ENCODE measurements around the gene LRRC53. TPM values are rescaled to one million over a fixed set of nuclear protein-coding genes. Genes with fewer than 3 reads are reported as not detected.

The LRRC53 gene
- total RNA-seq, 1 experiment from 2014 or later, result not detected

DNA sequence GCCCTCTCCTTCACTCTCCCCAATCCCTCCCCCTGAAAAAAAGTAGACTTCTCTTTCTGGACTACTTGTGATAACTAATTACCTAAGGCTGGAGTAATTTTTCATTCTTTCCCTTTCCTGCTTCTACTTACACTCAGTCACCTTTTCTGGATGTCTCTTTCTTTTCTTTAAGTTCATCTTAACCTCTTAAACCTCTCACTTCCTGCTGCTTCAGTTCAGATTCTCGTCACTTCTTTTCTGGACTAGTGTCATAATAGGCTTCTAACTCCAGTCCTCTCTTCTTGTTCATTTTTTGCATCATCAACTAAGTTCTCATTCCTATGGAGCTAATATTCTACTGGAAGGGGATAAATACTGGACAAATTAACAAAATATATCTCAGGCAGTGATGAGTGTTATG, 75.4 kb downstream of the LRRC53 start:
- DNase-seq (ENCODE audit: low read depth in 1 of 2, low spot score in 2 of 2), result no peak
- H3K4me1 ChIP-seq (replicated peaks), result no peaks in the 10 kb centered on the region
- no peaks in the 10 kb centered on the region for H3K36me3 ChIP-seq
- H3K27ac ChIP-seq, result no peak overlapping the region
- no peaks in the 10 kb centered on the region for H3K9me3 ChIP-seq (replicated peaks)
- no peak overlapping the region for H3K4me3 ChIP-seq
- no peaks in the 10 kb centered on the region for H3K27me3 ChIP-seq (replicated peaks)

DNA sequence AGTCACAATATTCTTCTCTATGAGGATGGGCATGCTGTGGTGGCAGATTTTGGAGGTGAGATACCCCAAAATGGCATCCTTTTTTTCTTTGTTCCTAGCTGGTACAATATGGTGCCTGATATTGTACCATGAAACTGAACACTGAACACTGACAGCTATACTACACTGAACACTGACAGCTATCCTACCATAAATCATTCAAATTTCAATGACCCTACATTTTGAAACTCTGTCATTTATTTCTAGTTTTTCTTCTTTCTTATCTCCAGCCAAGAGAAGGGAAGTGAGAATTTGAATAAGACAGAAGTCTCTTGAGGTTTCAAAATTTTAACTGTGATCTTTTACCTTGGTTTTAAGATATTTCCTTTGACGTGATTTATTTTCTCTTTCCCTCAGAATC, 76.3 kb downstream of the LRRC53 start:
- no peak overlapping the region for H3K27ac ChIP-seq
- H3K9me3 ChIP-seq (replicated peaks), result no peaks in the 10 kb centered on the region
- no peaks in the 10 kb centered on the region for H3K27me3 ChIP-seq (replicated peaks)
- H3K4me1 ChIP-seq (replicated peaks), result no peaks in the 10 kb centered on the region
- no peak overlapping the region for H3K4me3 ChIP-seq
- no peak for DNase-seq (ENCODE audit: low read depth in 1 of 2, low spot score in 2 of 2)
- no peaks in the 10 kb centered on the region for H3K36me3 ChIP-seq

- Histone ChIP-seq H3K27me3 (replicated peaks) (0 out of 2 replicates have a peak, but pooled peaks cover 2% of the 10 kb centered on the region), H3K36me3 (no peaks in the 10 kb centered on the region), H3K9me3 (replicated peaks) (no peaks in the 10 kb centered on the region), H3K4me1 (replicated peaks) (no peaks in the 10 kb centered on the region), H3K27ac (no peak overlapping the region), H3K4me3 (no peak overlapping the region)
- no peak for DNase-seq (ENCODE audit: low read depth in 1 of 2, low spot score in 2 of 2)
These were observed 78.1 kb downstream of the LRRC53 start for GRCh38 chr1:74434321-74434720.

DNA sequence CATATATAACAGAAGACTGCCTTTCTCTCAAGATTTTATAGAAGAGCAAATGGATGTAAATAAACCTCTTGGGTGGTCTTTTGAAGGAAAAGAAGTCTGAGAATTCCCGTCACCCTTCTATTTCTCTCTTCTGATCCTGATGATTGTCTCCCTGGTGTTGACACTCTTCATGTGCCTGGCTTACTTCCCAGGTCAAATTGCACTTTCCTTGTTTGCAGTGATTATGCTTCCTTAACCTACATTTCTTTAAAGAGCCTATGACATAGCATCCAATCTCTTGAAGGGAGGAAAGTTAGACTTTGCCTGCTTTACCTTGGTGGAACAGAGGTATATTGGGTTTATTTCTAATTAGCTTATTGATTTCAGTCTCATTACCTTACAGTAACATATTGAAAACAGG, 80.1 kb downstream of the LRRC53 start:
- no peaks in the 10 kb centered on the region for H3K4me1 ChIP-seq (replicated peaks)
- no peak for DNase-seq (ENCODE audit: low read depth in 1 of 2, low spot score in 2 of 2)
- no peak overlapping the region for H3K27ac ChIP-seq
- H3K36me3 ChIP-seq, result no peaks in the 10 kb centered on the region
- H3K27me3 ChIP-seq (replicated peaks), result 0 out of 2 replicates have a peak, but pooled peaks cover 2% of the 10 kb centered on the region
- H3K9me3 ChIP-seq (replicated peaks), result no peaks in the 10 kb centered on the region
- no peak overlapping the region for H3K4me3 ChIP-seq

DNA sequence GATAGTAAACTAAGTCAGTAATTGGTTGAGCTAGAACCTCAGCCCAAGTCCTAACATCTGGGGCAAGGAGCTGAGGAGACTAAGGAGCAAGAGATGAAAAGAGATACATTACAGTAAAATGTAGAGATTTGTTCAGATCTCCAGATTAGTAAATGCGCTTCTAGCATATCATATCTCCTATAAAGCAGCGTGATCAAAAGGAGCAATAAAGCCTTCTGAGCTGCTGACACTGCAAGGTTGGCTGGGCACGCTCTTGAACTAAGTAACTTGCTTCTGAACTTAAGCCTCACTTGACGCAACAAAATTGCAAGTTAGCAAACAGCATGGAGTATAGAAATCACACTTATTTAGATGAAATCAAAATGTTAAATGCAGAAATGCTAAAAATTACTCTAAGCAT, 80.9 kb downstream of the LRRC53 start:
- Histone ChIP-seq H3K27ac (no peak overlapping the region), H3K27me3 (replicated peaks) (0 out of 2 replicates have a peak, but pooled peaks cover 2% of the 10 kb centered on the region), H3K4me1 (replicated peaks) (no peaks in the 10 kb centered on the region), H3K4me3 (no peak overlapping the region), H3K9me3 (replicated peaks) (no peaks in the 10 kb centered on the region), H3K36me3 (no peaks in the 10 kb centered on the region)
- no peak for DNase-seq (ENCODE audit: low read depth in 1 of 2, low spot score in 2 of 2)

DNA sequence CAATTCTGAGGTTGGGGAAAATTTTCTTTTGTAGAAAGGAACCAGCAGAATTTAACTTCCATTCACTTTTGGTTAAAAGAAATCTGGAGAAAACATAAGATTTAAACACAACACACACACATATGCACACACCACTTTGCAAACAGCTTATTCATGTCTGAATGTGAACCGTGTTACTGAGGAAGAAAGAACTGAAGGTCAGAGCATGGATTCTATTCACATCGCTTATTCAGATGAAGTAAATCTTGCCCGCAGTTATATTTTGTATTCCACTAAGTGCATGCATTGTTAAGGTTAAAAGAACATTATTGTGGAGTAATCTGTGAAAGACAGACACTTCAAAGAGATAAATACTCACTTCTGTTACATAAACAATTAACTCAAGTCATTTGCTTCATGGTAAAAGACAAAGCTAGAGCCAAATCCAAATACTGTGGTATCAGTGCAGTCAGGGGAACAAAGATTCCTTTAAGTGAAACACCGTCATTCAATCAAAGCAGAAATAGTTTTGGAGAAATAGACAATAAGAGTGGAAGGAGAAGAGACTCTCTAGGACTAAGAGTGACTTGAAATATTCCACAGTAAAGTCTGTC, 82.0 kb downstream of the LRRC53 start:
- no peaks in the 10 kb centered on the region for H3K9me3 ChIP-seq (replicated peaks)
- H3K4me1 ChIP-seq (replicated peaks), result no peaks in the 10 kb centered on the region
- H3K27me3 ChIP-seq (replicated peaks), result 0 out of 2 replicates have a peak, but pooled peaks cover 2% of the 10 kb centered on the region
- no peak overlapping the region for H3K4me3 ChIP-seq
- no peaks in the 10 kb centered on the region for H3K36me3 ChIP-seq
- DNase-seq (ENCODE audit: low read depth in 1 of 2, low spot score in 2 of 2), result no peak
- no peak overlapping the region for H3K27ac ChIP-seq

DNA sequence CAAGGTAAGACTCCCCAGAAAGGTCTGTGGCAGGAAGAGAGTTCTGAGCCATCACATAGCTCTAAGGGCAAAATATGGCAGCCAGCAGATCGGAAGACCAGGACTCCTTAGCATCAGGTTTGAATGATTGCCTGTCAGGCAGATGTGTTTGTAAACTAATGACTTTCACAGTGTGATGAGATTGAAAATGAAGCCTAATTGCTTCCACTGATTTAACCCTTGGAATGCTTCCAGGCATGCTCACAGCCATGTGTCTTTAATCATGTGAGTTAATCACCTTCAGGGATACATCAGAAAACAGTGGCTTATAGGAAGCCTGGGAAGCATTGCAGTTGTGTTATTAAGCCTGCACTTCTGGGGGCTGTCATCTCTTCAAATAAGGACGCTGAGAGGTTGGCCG, 82.8 kb downstream of the LRRC53 start:
- Histone ChIP-seq H3K27ac (no peak overlapping the region), H3K36me3 (no peaks in the 10 kb centered on the region), H3K27me3 (replicated peaks) (0 out of 2 replicates have a peak, but pooled peaks cover 2% of the 10 kb centered on the region), H3K4me1 (replicated peaks) (no peaks in the 10 kb centered on the region), H3K4me3 (no peak overlapping the region), H3K9me3 (replicated peaks) (no peaks in the 10 kb centered on the region)
- no peak for DNase-seq (ENCODE audit: low read depth in 1 of 2, low spot score in 2 of 2)

- 0 out of 2 replicates have a peak, but pooled peaks cover 2% of the 10 kb centered on the region for H3K27me3 ChIP-seq (replicated peaks)
These were observed 84.7 kb downstream of the LRRC53 start for GRCh38 chr1:74427681-74428080.

DNA sequence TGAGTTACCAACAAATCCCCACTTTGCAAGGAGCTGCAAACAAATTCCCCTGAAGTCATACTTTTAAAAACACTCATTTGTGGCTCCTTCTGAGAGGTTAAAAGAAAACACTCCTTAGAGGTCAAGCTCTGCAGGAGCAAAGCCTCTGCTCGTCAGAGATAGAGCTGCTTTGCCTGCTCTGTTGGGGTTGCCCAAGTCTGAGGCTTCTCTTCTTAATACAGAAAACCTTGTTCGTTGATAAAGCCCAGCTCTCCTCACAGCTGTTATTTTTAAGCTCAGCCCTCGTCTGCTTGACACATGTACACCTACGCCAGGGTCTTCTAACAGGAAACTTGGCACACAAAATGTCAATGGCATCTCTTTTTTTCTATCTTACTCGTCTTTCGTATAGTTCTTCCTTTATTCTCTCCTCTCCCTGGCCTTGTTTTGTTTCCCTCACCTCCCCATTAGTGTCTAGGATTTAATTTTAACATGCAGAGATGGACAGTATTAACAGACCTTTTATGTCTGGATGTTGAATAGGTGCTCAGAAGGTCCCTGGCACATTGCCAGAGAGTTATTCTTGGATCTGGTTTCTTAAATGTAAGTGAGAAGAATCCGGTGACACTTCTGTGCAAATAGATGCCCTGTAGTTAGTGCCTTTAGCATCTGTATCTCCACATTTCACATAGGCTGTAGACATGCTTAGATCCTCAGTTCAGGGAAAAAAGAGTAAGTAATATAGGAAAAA, 86.0 kb downstream of the LRRC53 start:
- H3K4me3 ChIP-seq, result no peak overlapping the region

More at GRCh38 chr1:74427681-74428080, 84.7 kb downstream of the LRRC53 start:
- no peak overlapping the region for H3K27ac ChIP-seq
- no peaks in the 10 kb centered on the region for H3K36me3 ChIP-seq
- no peaks in the 10 kb centered on the region for H3K9me3 ChIP-seq (replicated peaks)
- no peak for DNase-seq (ENCODE audit: low read depth in 1 of 2, low spot score in 2 of 2)
- no peaks in the 10 kb centered on the region for H3K4me1 ChIP-seq (replicated peaks)
- no peak overlapping the region for H3K4me3 ChIP-seq

GRCh38 chr1:74425676-74426075, 86.7 kb downstream of the LRRC53 start:
- DNase-seq (ENCODE audit: low read depth in 1 of 2, low spot score in 2 of 2), result no peak
- Histone ChIP-seq H3K4me3 (no peak overlapping the region), H3K9me3 (replicated peaks) (no peaks in the 10 kb centered on the region), H3K36me3 (no peaks in the 10 kb centered on the region), H3K4me1 (replicated peaks) (no peaks in the 10 kb centered on the region), H3K27ac (no peak overlapping the region), H3K27me3 (replicated peaks) (0 out of 2 replicates have a peak, but pooled peaks cover 2% of the 10 kb centered on the region)

More for the DNA sequence above, 86.0 kb downstream of the LRRC53 start:
- Histone ChIP-seq H3K9me3 (replicated peaks) (no peaks in the 10 kb centered on the region), H3K4me1 (replicated peaks) (no peaks in the 10 kb centered on the region), H3K27ac (no peak overlapping the region), H3K36me3 (no peaks in the 10 kb centered on the region), H3K27me3 (replicated peaks) (0 out of 2 replicates have a peak, but pooled peaks cover 2% of the 10 kb centered on the region)
- DNase-seq (ENCODE audit: low read depth in 1 of 2, low spot score in 2 of 2), result no peak

DNA sequence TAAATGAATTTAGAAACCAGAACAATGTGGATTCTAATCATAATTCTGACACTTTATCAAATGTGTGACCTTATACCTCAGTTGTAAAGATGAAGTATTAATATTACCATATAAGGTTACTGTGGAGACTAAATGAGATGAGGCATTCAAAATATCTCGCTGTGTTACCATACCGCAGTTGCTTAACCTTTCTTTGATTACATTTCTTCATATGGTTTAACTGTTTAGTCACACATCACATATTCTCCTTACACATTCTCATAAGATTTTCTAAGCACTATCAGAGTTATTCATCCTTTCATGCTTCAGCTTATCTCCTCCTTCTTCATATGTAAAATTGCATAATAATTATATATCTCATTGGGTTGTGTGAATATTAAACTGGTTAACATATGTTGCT, 88.9 kb downstream of the LRRC53 start:
- no peaks in the 10 kb centered on the region for H3K27me3 ChIP-seq (replicated peaks)
- H3K4me1 ChIP-seq (replicated peaks), result no peaks in the 10 kb centered on the region
- no peak overlapping the region for H3K4me3 ChIP-seq
- DNase-seq (ENCODE audit: low read depth in 1 of 2, low spot score in 2 of 2), result no peak
- H3K36me3 ChIP-seq, result no peaks in the 10 kb centered on the region
- H3K27ac ChIP-seq, result no peak overlapping the region
- no peaks in the 10 kb centered on the region for H3K9me3 ChIP-seq (replicated peaks)

DNA sequence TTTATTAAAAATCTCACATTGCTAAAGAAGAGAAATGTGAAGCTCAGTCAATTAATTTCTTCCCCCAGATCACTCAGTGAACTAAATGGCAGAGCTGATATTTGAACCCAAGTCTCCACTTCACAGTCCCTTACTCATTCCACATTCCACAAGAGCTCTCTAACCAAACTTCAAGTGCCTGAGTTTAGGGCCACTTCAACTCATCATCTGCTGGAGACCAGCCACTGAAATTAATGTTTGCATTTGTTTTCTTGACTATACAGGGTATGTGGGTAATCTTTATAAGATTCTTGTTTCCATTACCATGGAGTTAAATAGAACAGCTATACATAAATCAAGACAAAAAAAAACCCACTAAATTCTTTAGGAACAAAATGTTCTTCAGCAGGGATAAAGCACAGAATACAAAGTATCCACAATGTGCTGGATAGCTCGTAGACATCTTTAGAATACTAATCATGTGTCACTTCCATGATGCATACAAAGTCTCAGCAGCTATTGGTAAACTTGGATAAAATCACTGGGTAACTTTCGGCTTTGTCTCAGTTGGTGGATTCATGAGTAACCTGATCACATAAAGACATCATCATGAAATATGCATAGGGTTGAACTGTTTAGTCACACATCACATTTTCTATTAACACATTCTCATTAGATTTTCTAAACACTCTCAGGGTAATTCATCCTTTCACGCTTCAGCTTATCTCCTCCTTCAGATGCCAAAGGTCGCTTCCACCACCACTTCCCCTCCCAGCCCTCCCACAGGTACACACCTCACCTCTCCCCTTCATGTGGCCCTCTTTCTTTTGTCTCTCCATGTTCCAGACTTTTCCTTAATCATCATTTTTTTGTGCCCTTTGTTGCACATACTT, 89.8 kb downstream of the LRRC53 start:
- Histone ChIP-seq H3K36me3 (no peaks in the 10 kb centered on the region), H3K27me3 (replicated peaks) (no peaks in the 10 kb centered on the region), H3K9me3 (replicated peaks) (no peaks in the 10 kb centered on the region), H3K27ac (no peak overlapping the region), H3K4me3 (no peak overlapping the region), H3K4me1 (replicated peaks) (no peaks in the 10 kb centered on the region)
- no peak for DNase-seq (ENCODE audit: low read depth in 1 of 2, low spot score in 2 of 2)

- 0 out of 2 replicates have a peak, but pooled peaks cover 2% of the 10 kb centered on the region for H3K27me3 ChIP-seq (replicated peaks)
These were observed 91.9 kb downstream of the LRRC53 start for GRCh38 chr1:74420467-74420866.

More at GRCh38 chr1:74420467-74420866, 91.9 kb downstream of the LRRC53 start:
- H3K9me3 ChIP-seq (replicated peaks), result no peaks in the 10 kb centered on the region
- no peak for DNase-seq (ENCODE audit: low read depth in 1 of 2, low spot score in 2 of 2)
- no peak overlapping the region for H3K27ac ChIP-seq
- H3K36me3 ChIP-seq, result no peaks in the 10 kb centered on the region
- no peak overlapping the region for H3K4me3 ChIP-seq
- no peaks in the 10 kb centered on the region for H3K4me1 ChIP-seq (replicated peaks)

Measured in SJSA1 (cell line).